HG03060 (cell line): Measurements from ENCODE around the gene KLF9.

Source experiments
- ATAC-seq: cut with Tn5 transposase; IDR thresholded peaks from one replicate; pipeline ENCODE4 v1.9.1; 2021; ENCODE audit warnings: low read depth, moderate number of reproducible peaks; ENCODE audit not compliant: unreplicated experiment

The KLF9 gene

GRCh38 chr9:70367305-70367930, 47.0 kb downstream of the KLF9 start:
- no peak for ATAC-seq

- no peak for ATAC-seq
Measured at GRCh38 chr9:70363760-70364159, 50.7 kb downstream of the KLF9 start.

- no peak for ATAC-seq
Measured at GRCh38 chr9:70362952-70363351, 51.5 kb downstream of the KLF9 start.

- no peak for ATAC-seq
Measured at GRCh38 chr9:70355801-70356200, 58.7 kb downstream of the KLF9 start.

- no peak for ATAC-seq
Measured at GRCh38 chr9:70352802-70353201, 61.7 kb downstream of the KLF9 start.

- ATAC-seq: no peak
Measured at GRCh38 chr9:70352356-70352755, 62.1 kb downstream of the KLF9 start.

- ATAC-seq: no peak
Measured at GRCh38 chr9:70347046-70347445, 67.4 kb downstream of the KLF9 start.

GRCh38 chr9:70340572-70340971, 73.9 kb downstream of the KLF9 start:
- ATAC-seq: no peak
